AG10803 (cell line): ENCODE data around the gene OPHN1.

Experiments used
- DNase-seq: peaks from one replicate; pipeline ENCODE4 v3.0.0; 2010; ENCODE audit warnings: low read depth
- H3K4me3 ChIP-seq: 2 replicates; pipeline ENCODE4 v1.5.1; 2011; ENCODE audit warnings: mild to moderate bottlenecking, low read length, control low read depth
- CTCF ChIP-seq: conservative IDR thresholded peaks from 2 replicates; pipeline ENCODE4 v1.5.1; 2011; ENCODE audit warnings: mild to moderate bottlenecking, low read length, control low read depth, inconsistent platforms

Gene OPHN1

GRCh38 chrX:68261060-68261672, 172.1 kb downstream of the OPHN1 start:
- no peak for TF ChIP-seq CTCF
- no peak overlapping the region for H3K4me3 ChIP-seq
- peak; percentile 15 for DNase-seq

- no peak for TF ChIP-seq CTCF
- no peak for DNase-seq
- H3K4me3 ChIP-seq: no peak overlapping the region
Measured at GRCh38 chrX:68256990-68257389, 176.3 kb downstream of the OPHN1 start.

- DNase-seq: no peak
- no peak for TF ChIP-seq CTCF
- no peak overlapping the region for H3K4me3 ChIP-seq
Measured at GRCh38 chrX:68254738-68255645, 178.3 kb downstream of the OPHN1 start.

- TF ChIP-seq CTCF: no peak
- H3K4me3 ChIP-seq: no peak overlapping the region
- no peak for DNase-seq
Measured at GRCh38 chrX:68252664-68253063, 180.6 kb downstream of the OPHN1 start.

- no peak for TF ChIP-seq CTCF
Measured at GRCh38 chrX:68249903-68250302, 183.4 kb downstream of the OPHN1 start.

GRCh38 chrX:68249401-68249831, 183.9 kb downstream of the OPHN1 start:
- DNase-seq: no peak
- TF ChIP-seq CTCF: no peak
- no peak overlapping the region for H3K4me3 ChIP-seq

More at GRCh38 chrX:68249903-68250302, 183.4 kb downstream of the OPHN1 start:
- no peak overlapping the region for H3K4me3 ChIP-seq
- no peak for DNase-seq

GRCh38 chrX:68238568-68238967, 194.7 kb downstream of the OPHN1 start:
- DNase-seq: peak; percentile 0

More at GRCh38 chrX:68238568-68238967, 194.7 kb downstream of the OPHN1 start:
- TF ChIP-seq CTCF: peak; percentile 42
- H3K4me3 ChIP-seq: no peak overlapping the region
